Bronchial epithelial cell (primary cell): ENCODE measurements around the gene WFS1. TPM values are rescaled to one million over a fixed set of nuclear protein-coding genes. Genes with fewer than 3 reads are reported as not detected.

Source experiments
- DNase-seq: peaks from one replicate; pipeline ENCODE4 v3.0.0-alpha.2; 2010; ENCODE audit warnings: low read depth
- FAIRE-seq: peaks from 2 replicates; lab custom pipeline; 2011; peaks lifted over from hg19 to GRCh38; lab: Jason Lieb, UNC
- H3K27me3 ChIP-seq: 2 replicates; pipeline ENCODE4 v1.5.1; 2011; ENCODE audit warnings: low read length; ENCODE audit not compliant: control insufficient read depth, insufficient read depth
- H3K36me3 ChIP-seq: 2 replicates; pipeline ENCODE4 v1.5.1; 2011; ENCODE audit warnings: low read length; ENCODE audit not compliant: control insufficient read depth, insufficient read depth
- H3K4me3 ChIP-seq: 2 replicates; pipeline ENCODE4 v1.5.1; 2011; ENCODE audit warnings: mild to moderate bottlenecking, low read depth, low read length, control low read depth
- CTCF ChIP-seq: IDR thresholded peaks from 2 replicates; pipeline ENCODE4 v1.5.1; 2011; ENCODE audit warnings: mild to moderate bottlenecking, moderate library complexity, low read length, control low read depth, inconsistent platforms; ENCODE audit not compliant: insufficient read depth, severe bottlenecking
- total RNA-seq: library from RNA; depleted of rRNA; stranded (reverse); fragments of >200 nt; gene quantifications from 2 replicates; pipeline ENCODE4 v1.2.1, GENCODE V29; 2014

The WFS1 gene
- total RNA-seq, 1 donor from 2014 or later: 7.9 TPM

GRCh38 chr4:6340446-6341015 lies 70.9 kb downstream of the WFS1 start:
- H3K27me3 ChIP-seq: peaks cover 5% of the 10 kb centered on the region
- no peak for TF ChIP-seq CTCF
- no peaks in the 10 kb centered on the region for H3K36me3 ChIP-seq
- no peak overlapping the region for H3K4me3 ChIP-seq
- no peak for FAIRE-seq
- no peak for DNase-seq

- H3K4me3 ChIP-seq: no peak overlapping the region
- no peaks in the 10 kb centered on the region for H3K36me3 ChIP-seq
- H3K27me3 ChIP-seq: peaks cover 5% of the 10 kb centered on the region
- TF ChIP-seq CTCF: no peak
- DNase-seq (no peak), FAIRE-seq (no peak)
Observed at GRCh38 chr4:6341696-6342095, 72.0 kb downstream of the WFS1 start.

GRCh38 chr4:6342530-6343293 lies 73.1 kb downstream of the WFS1 start:
- no peaks in the 10 kb centered on the region for H3K36me3 ChIP-seq
- TF ChIP-seq CTCF: no peak
- FAIRE-seq (no peak), DNase-seq (peak; percentile 7)
- peaks cover 5% of the 10 kb centered on the region for H3K27me3 ChIP-seq
- no peak overlapping the region for H3K4me3 ChIP-seq

GRCh38 chr4:6343939-6344408 lies 74.3 kb downstream of the WFS1 start:
- peak; percentile 59 for TF ChIP-seq CTCF
- Histone ChIP-seq H3K36me3 (no peaks in the 10 kb centered on the region), H3K4me3 (no peak overlapping the region), H3K27me3 (no peaks in the 10 kb centered on the region)
- DNase-seq: peak; percentile 93
- peak; percentile 99 for FAIRE-seq

- no peak for FAIRE-seq
- DNase-seq: no peak
Observed at GRCh38 chr4:6345096-6345830, 75.6 kb downstream of the WFS1 start.

More at GRCh38 chr4:6345096-6345830, 75.6 kb downstream of the WFS1 start:
- Histone ChIP-seq H3K36me3 (no peaks in the 10 kb centered on the region), H3K27me3 (no peaks in the 10 kb centered on the region), H3K4me3 (no peak overlapping the region)
- TF ChIP-seq CTCF: no peak
